Stimulated activated CD4-positive, alpha-beta T cell treated with anti-CD3 and anti-CD28 coated beads, Interleukin-12 subunit alpha, Interleukin-12 subunit beta, amount 100 ng/mL, for 48 hours (primary cell): ENCODE results near the gene PCOLCE2.

ENCODE experiments used
- DNase-seq, 3 donors: peaks; one replicate each; pipeline ENCODE4 v3.0.0-alpha.2; 2020; ENCODE audit warnings: low read depth in 2 of 3, low spot score in 1 of 3

Gene PCOLCE2

GRCh38 chr3:142817356-142817755 is 71.5 kb downstream of the PCOLCE2 start:
- DNase-seq, result no peak

- DNase-seq, result no peak
Observed at GRCh38 chr3:142815803-142816202, 73.1 kb downstream of the PCOLCE2 start.

GRCh38 chr3:142809259-142809658 is 79.6 kb downstream of the PCOLCE2 start:
- no peak for DNase-seq

- peak in 1 of 3 donors; percentile 3 for DNase-seq
Observed at GRCh38 chr3:142808103-142808917, 80.6 kb downstream of the PCOLCE2 start.

DNA sequence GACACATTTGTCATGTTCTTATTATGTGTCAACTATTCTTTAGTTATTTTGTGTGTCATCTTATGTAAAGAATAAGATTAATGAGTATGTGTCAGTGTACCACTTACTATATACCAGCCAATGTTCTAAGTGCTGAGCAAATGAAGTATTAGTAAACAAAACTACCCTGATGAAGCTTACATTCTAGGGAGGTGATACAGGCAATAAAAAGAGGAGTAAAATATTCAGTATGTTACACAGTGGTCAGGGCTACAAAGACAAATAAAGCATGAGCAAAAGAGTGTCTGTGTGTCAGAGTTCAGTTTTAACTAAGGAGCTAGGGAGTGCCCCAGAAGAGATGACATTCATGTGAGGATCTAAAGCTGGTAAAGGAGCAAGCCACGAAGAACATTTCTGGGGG is 86.0 kb downstream of the PCOLCE2 start:
- no peak for DNase-seq

DNA sequence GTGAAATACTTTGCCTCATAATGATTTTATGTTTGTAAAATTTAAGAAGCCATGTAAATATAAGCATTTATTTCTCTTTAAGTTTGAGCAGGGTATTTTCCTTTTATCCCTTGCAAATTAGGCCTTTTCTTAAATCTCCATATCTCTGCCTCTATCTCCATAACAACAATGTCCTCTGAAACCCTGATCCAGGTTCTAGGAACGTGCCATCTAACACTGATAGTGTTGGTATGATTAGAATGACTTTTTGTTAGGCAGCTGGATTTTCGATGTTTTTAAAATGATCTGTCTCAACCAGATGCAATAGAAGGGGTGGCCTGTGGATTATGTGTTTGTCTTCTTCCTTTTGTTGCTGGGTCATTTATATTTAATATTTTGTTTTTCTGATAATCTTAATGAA is 87.1 kb downstream of the PCOLCE2 start:
- DNase-seq, result no peak

GRCh38 chr3:142796823-142797222 is 92.1 kb downstream of the PCOLCE2 start:
- DNase-seq, result no peak

- no peak for DNase-seq
Observed at GRCh38 chr3:142795332-142795731, 93.6 kb downstream of the PCOLCE2 start.

DNA sequence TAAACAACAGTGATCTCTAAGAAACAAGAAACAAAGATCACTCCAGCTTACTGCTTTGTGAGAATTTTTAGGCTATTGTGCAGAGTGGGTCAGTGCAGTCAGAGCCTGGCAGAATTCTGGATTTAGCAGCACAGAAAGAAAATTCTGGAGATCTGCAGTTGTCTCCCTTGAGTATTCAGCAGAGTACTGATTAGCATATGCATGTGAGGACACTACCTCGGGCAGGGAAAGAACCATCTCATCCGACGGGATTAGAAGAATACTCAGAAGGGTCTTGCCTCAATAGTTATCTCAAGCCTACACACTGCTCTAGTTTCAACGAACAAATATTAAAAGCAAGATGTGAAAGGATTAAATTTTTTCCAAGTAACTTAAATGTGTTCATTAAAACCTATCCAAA is 94.4 kb downstream of the PCOLCE2 start:
- no peak for DNase-seq

DNA sequence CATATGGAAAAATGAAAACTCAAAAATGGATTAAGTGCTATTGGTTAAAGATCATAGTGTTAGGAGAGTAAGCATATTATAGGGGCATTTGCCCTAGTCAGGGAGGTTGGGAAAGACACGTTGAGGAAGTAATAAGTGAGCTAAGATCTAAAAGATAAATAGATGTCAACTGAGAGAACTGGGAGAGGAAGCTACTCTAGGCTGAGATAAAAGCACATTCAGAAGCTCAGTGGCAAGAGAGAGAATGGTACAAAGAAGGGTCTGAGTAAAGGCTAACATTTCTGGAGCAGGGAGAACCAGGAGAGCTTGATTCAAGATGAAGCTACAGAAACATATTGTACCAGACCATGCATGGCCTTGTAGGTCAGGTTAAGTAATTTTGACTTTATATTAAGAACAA is 101.2 kb downstream of the PCOLCE2 start:
- DNase-seq, result no peak

- DNase-seq, result no peak
Observed at GRCh38 chr3:142785996-142786395, 102.9 kb downstream of the PCOLCE2 start.

DNA sequence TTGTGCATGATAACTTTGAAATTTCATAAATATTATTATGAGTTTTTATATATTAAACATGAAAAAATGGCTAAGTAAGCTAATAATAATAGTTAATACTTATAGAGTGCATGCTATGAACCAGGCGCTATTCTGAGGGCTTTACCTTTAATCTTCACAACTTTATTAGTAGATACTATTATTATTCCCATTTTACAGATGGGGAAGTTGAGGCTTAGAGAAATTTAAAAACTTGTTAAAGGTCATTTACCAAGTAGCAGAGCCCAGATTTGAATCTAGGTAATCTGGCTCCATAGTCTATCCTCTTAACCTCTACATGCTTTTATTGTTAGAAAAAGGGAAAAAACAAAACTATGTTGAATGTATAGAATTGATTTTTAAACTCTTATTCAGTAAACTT is 104.7 kb downstream of the PCOLCE2 start:
- no peak for DNase-seq

GRCh38 chr3:142782616-142783015 is 106.3 kb downstream of the PCOLCE2 start:
- no peak for DNase-seq

- no peak for DNase-seq
Observed at GRCh38 chr3:142779591-142779990, 109.3 kb downstream of the PCOLCE2 start.

GRCh38 chr3:142778541-142778940 is 110.3 kb downstream of the PCOLCE2 start:
- no peak for DNase-seq

DNA sequence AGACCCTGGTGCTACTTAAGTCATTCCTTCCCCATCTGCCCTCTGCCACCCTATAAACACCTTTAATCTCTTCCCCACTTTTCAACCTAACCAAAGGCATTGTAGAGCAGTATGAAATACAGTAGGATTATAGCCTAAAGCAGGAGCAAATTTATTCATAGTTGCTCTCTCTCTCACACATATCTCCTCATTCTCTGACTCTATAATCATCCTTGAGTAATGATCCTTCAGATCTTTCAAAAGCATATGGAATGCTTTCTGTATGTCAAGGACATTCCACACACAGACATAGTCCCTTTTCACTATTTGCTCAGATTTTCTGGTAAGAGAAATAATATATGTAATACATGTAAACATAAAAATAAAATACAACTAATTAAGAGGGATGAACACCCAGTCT is 111.0 kb downstream of the PCOLCE2 start:
- DNase-seq, result no peak

GRCh38 chr3:142768338-142768737 is 120.5 kb downstream of the PCOLCE2 start:
- no peak for DNase-seq
